ENCODE measurements around the gene GAS2L2. TPM values are rescaled to one million over a fixed set of nuclear protein-coding genes. Genes with fewer than 3 reads are reported as not detected.

Gene GAS2L2
- total and polyA plus RNA-seq, 7 experiments from 2014 or later, result 0.16 to 0.49 (median 0.24) TPM; not detected in 3

- H3K36me3 ChIP-seq (ENCODE audit: control insufficient read depth in 2 of 3, insufficient read depth in 3 of 3, low read length in 3 of 3), result no peaks in the 10 kb centered on the region
- DNase-seq (no peak), ATAC-seq (no peak)
- Mint-ChIP-seq H3K4me3 (no peak overlapping the region), H3K27ac (peak overlapping the region in 2 of 9 donors; percentile 45 to 72), H3K9me3 (peaks cover 0 to 2% (median 0%) of the 10 kb centered on the region in 11 donors), H3K27me3 (peaks cover 3 to 41% (median 5%) of the 10 kb centered on the region in 5 donors), H3K4me1 (peaks cover 10 to 25% (median 16%) of the 10 kb centered on the region in 7 donors), H3K36me3 (peaks cover 0 to 7% (median 0%) of the 10 kb centered on the region in 5 donors)
- ChIA-PET CTCF (interaction anchor here (1.9 kb wide), 1 partner anchor 14 kb away, joined by 7 read pairs; no protein-coding TSS in a partner anchor), POLR2A (no interaction called here)
- intact Hi-C loops (cut with micrococcal nuclease), result no loop called here
- peaks cover 8 to 12% of the 10 kb centered on the region in 2 donors for H3K4me1 ChIP-seq (ENCODE audit: control insufficient read depth in 2 of 2, insufficient read depth in 2 of 2, low read length in 2 of 2)
- H3K9me3 ChIP-seq (ENCODE audit: control insufficient read depth in 2 of 3, low read length in 3 of 3), result no peaks in the 10 kb centered on the region
- no peak overlapping the region for H3K4me3 ChIP-seq (ENCODE audit: low read length)
- no peak overlapping the region for H3K27ac ChIP-seq (ENCODE audit: low read depth, low read length)
- H3K27me3 ChIP-seq (ENCODE audit: control insufficient read depth in 2 of 2, insufficient read depth in 2 of 2, low read length in 2 of 2), result no peaks in the 10 kb centered on the region
Measured at GRCh38 chr17:35735036-35735805, 17.8 kb downstream of the GAS2L2 start.

DNA sequence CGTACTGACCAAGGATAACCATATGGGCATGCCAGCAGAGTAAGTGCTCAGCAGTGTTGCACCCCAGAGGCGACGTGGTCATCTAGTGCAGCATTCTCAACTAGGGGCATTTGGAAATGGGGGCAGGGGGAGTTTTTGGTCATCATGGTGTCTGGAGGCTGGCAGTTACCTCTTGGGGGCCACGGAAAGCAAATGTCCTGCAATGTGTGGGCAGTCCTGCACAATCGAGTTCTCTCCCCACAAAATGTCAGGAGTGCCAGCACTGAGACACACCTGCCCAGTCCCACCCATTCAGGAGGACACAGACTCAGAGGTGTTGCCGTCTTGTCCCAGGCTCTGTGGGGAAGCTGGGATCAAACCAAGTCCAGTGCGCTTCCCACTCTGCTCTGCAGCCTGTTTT is 18.6 kb downstream of the GAS2L2 start:
- Mint-ChIP-seq H3K27me3 (peaks cover 0 to 32% (median 5%) of the 10 kb centered on the region in 5 donors), H3K27ac (no peak overlapping the region), H3K36me3 (peaks cover 0 to 7% (median 0%) of the 10 kb centered on the region in 5 donors), H3K4me1 (peaks cover 11 to 26% (median 21%) of the 10 kb centered on the region in 7 donors), H3K4me3 (no peak overlapping the region), H3K9me3 (peaks cover 0 to 2% (median 0%) of the 10 kb centered on the region in 11 donors)
- Histone ChIP-seq H3K4me1 (ENCODE audit: control insufficient read depth in 2 of 2, insufficient read depth in 2 of 2, low read length in 2 of 2) (peaks cover 8 to 13% of the 10 kb centered on the region in 2 donors), H3K27me3 (ENCODE audit: control insufficient read depth in 2 of 2, insufficient read depth in 2 of 2, low read length in 2 of 2) (no peaks in the 10 kb centered on the region), H3K4me3 (ENCODE audit: low read length) (no peak overlapping the region), H3K9me3 (ENCODE audit: control insufficient read depth in 2 of 3, low read length in 3 of 3) (no peaks in the 10 kb centered on the region), H3K27ac (ENCODE audit: low read depth, low read length) (no peak overlapping the region), H3K36me3 (ENCODE audit: control insufficient read depth in 2 of 3, insufficient read depth in 3 of 3, low read length in 3 of 3) (no peaks in the 10 kb centered on the region)
- ChIA-PET CTCF (no interaction called here), POLR2A (no interaction called here)
- DNase-seq (no peak), ATAC-seq (no peak)
- intact Hi-C loops (cut with micrococcal nuclease), result no loop called here

GRCh38 chr17:35733366-35733765 is 19.7 kb downstream of the GAS2L2 start:
- Histone ChIP-seq H3K9me3 (ENCODE audit: control insufficient read depth in 2 of 3, low read length in 3 of 3) (no peaks in the 10 kb centered on the region), H3K27ac (ENCODE audit: low read depth, low read length) (no peak overlapping the region), H3K27me3 (ENCODE audit: control insufficient read depth in 2 of 2, insufficient read depth in 2 of 2, low read length in 2 of 2) (no peaks in the 10 kb centered on the region), H3K4me3 (ENCODE audit: low read length) (no peak overlapping the region), H3K4me1 (ENCODE audit: control insufficient read depth in 2 of 2, insufficient read depth in 2 of 2, low read length in 2 of 2) (peaks cover 8 to 13% of the 10 kb centered on the region in 2 donors), H3K36me3 (ENCODE audit: control insufficient read depth in 2 of 3, insufficient read depth in 3 of 3, low read length in 3 of 3) (no peaks in the 10 kb centered on the region)
- peaks cover 0 to 2% (median 0%) of the 10 kb centered on the region in 11 donors for H3K9me3 Mint-ChIP-seq
- DNase-seq (no peak), ATAC-seq (no peak)
- H3K4me1 Mint-ChIP-seq, result peaks cover 11 to 31% (median 21%) of the 10 kb centered on the region in 7 donors
- H3K27me3 Mint-ChIP-seq, result peaks cover 0 to 27% (median 5%) of the 10 kb centered on the region in 5 donors
- CTCF ChIA-PET, result interaction anchor here (1.7 kb wide), 1 partner anchor 14 kb away, joined by 5 read pairs; no protein-coding TSS in a partner anchor
- intact Hi-C loops (cut with micrococcal nuclease), result no loop called here
- POLR2A ChIA-PET, result no interaction called here
- H3K36me3 Mint-ChIP-seq, result peaks cover 0 to 7% (median 0%) of the 10 kb centered on the region in 5 donors
- H3K4me3 Mint-ChIP-seq, result peak overlapping the region in 6 of 10 donors; percentile 48 to 87 (median 78)
- no peak overlapping the region for H3K27ac Mint-ChIP-seq

DNA sequence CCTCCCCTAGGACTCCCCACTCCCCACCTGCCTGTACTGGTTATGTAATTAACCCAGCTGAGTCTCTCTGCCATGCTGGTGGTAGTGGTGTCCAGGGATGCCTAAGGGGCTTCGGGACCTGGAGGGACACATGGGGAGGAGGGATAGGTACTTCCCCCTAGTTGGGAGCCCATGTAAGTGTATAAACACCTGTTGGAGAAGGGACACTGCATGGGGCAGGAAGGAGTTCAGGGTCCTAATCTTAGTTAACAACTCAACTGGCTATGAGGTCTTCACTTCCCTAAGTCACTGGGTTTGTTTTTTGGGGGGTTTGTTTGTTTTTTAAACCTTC is 20.3 kb downstream of the GAS2L2 start:
- Mint-ChIP-seq H3K4me3 (peak overlapping the region; percentile 23 to 90 (median 78)), H3K27ac (no peak overlapping the region)
- CTCF ChIA-PET, result interaction anchor here (1.7 kb wide), 1 partner anchor 15 kb away, joined by 5 read pairs; no protein-coding TSS in a partner anchor

GRCh38 chr17:35731917-35732805 is 20.9 kb downstream of the GAS2L2 start:
- Mint-ChIP-seq H3K4me1 (peaks cover 11 to 31% (median 21%) of the 10 kb centered on the region in 7 donors), H3K36me3 (peaks cover 0 to 7% (median 0%) of the 10 kb centered on the region in 5 donors), H3K4me3 (peak overlapping the region; percentile 39 to 90 (median 78)), H3K27ac (peak overlapping the region in 3 of 9 donors; percentile 37 to 66 (median 51)), H3K27me3 (peaks cover 0 to 24% (median 5%) of the 10 kb centered on the region in 5 donors), H3K9me3 (peaks cover 0 to 2% (median 0%) of the 10 kb centered on the region in 11 donors)
- DNase-seq, result no peak
- ChIA-PET POLR2A (interaction anchor here (1.3 kb wide), 1 partner anchor 8 kb away, joined by 4 read pairs; no protein-coding TSS in a partner anchor), CTCF (interaction anchor here (1.7 kb wide), 1 partner anchor 15 kb away, joined by 5 read pairs; no protein-coding TSS in a partner anchor)
- intact Hi-C loops (cut with micrococcal nuclease), result no loop called here
- peaks cover 0 to 3% (median 0%) of the 10 kb centered on the region in 3 experiments for H3K36me3 ChIP-seq (ENCODE audit: control insufficient read depth in 2 of 3, insufficient read depth in 3 of 3, low read length in 3 of 3)
- H3K4me1 ChIP-seq (ENCODE audit: control insufficient read depth in 2 of 2, insufficient read depth in 2 of 2, low read length in 2 of 2), result peaks cover 8 to 13% of the 10 kb centered on the region in 2 donors
- no peak overlapping the region for H3K4me3 ChIP-seq (ENCODE audit: low read length)
- H3K27me3 ChIP-seq (ENCODE audit: control insufficient read depth in 2 of 2, insufficient read depth in 2 of 2, low read length in 2 of 2), result no peaks in the 10 kb centered on the region
- no peak for ATAC-seq
- H3K27ac ChIP-seq (ENCODE audit: low read depth, low read length), result no peak overlapping the region
- no peaks in the 10 kb centered on the region for H3K9me3 ChIP-seq (ENCODE audit: control insufficient read depth in 2 of 3, low read length in 3 of 3)

More for the DNA sequence above, 20.3 kb downstream of the GAS2L2 start:
- Mint-ChIP-seq H3K4me1 (peaks cover 11 to 31% (median 21%) of the 10 kb centered on the region in 7 donors), H3K36me3 (peaks cover 0 to 7% (median 0%) of the 10 kb centered on the region in 5 donors), H3K27me3 (peaks cover 0 to 24% (median 5%) of the 10 kb centered on the region in 5 donors), H3K9me3 (peaks cover 0 to 2% (median 0%) of the 10 kb centered on the region in 11 donors)
- H3K4me3 ChIP-seq (ENCODE audit: low read length), result no peak overlapping the region
- POLR2A ChIA-PET, result no interaction called here
- H3K9me3 ChIP-seq (ENCODE audit: control insufficient read depth in 2 of 3, low read length in 3 of 3), result no peaks in the 10 kb centered on the region
- H3K4me1 ChIP-seq (ENCODE audit: control insufficient read depth in 2 of 2, insufficient read depth in 2 of 2, low read length in 2 of 2), result peaks cover 8 to 13% of the 10 kb centered on the region in 2 donors
- DNase-seq (no peak), ATAC-seq (no peak)
- H3K27me3 ChIP-seq (ENCODE audit: control insufficient read depth in 2 of 2, insufficient read depth in 2 of 2, low read length in 2 of 2), result no peaks in the 10 kb centered on the region
- intact Hi-C loops (cut with micrococcal nuclease), result no loop called here
- H3K36me3 ChIP-seq (ENCODE audit: control insufficient read depth in 2 of 3, insufficient read depth in 3 of 3, low read length in 3 of 3), result peaks cover 0 to under 1% (median 0%) of the 10 kb centered on the region in 3 experiments
- H3K27ac ChIP-seq (ENCODE audit: low read depth, low read length), result no peak overlapping the region

Measured in naive thymus-derived CD4-positive, alpha-beta T cell (primary cell).